NCI-H2196 (cell line): ENCODE data around the gene MTHFD2L.
A peak's percentile ranks its signal among the peaks of the same experiment; 100 is the strongest.

Experiments
- DNase-seq: peaks from one replicate; lab custom pipeline; 2025; ENCODE audit not compliant: unreplicated experiment; lab: John Stamatoyannopoulos, UW

MTHFD2L gene

GRCh38 chr4:74297539-74297938 lies 139.6 kb downstream of the MTHFD2L start:
- no peak for DNase-seq

GRCh38 chr4:74304095-74304625 lies 146.2 kb downstream of the MTHFD2L start:
- DNase-seq: no peak

DNA sequence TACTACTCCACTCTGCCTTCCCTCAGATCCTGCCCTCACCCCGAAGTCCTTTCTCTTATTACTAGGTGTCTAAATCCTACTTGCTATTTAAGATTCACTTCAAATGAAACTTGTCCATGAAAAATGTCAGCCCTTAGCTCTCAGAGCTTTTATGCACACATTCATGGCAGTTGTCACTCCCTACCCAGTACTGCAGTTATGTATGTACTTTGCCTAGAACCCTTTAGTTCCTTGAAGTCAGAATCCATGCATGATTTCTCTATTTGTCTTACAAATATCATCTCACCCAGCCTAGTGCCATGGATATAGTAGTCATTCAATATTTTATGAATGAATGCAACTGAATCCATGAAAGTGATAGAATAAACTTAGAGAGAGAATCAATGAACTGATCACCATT lies 147.1 kb downstream of the MTHFD2L start:
- DNase-seq: no peak

DNA sequence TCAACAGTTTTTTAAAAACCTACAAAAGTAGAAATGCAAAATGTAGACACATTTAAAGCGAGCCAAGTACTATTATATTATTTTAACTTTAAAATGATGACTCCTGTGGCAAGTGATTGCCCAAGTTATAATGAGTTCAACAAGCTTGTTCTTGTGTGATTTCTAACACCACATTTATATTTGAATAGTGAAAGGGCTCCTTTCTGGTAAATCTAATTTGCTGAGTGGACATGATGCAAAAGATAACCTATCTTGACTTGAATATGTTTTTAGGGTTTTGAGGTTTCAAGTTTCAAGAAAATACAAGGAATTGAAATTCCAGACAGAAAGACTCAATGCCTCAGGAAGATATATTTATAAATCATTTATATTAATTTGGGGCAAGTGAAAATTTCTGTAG lies 149.3 kb downstream of the MTHFD2L start:
- DNase-seq: no peak

DNA sequence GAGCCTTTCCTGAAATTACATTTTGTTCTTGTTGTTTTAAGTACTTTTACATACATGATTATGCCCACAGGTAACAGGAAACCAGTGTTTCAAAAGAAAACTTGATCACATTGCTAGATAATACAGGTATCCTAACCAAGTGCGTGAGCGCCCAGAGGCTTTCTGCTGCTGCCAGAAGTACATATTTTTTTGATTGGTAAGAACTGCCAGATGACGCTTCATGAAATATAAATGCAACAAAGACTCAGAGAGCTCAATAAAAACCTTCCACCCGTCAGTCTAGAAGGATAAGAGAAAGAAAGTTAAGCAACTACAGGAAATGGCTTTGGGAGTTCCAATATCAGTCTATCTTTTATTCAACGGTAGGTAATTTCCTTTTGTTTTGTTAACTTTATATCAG lies 150.3 kb downstream of the MTHFD2L start, which contains the start of gene EPGN:
TSS of gene EPGN (plus strand) at position 256 of the 400 bp plus-strand sequence. CDS start at position 320, 64 bp downstream.
- no peak for DNase-seq

DNA sequence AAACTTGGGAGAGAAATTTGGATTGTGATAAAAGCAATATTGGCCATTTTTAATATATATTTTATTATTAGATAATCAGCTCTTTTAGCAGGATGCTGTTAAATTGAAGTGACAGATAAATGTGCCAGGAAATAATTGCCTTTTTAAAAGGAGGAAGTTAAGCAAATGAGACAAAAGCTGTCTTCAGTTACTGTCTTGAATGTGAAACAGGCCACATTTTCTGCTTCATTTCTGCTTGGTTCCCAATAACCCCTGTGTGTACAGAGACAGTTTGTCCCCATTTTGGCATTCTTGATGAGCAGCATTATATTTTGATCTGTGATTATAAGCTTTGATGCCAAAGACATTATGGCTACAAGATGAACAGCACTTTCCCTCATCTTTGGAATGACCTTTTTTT lies 151.3 kb downstream of the MTHFD2L start:
- DNase-seq: no peak

DNA sequence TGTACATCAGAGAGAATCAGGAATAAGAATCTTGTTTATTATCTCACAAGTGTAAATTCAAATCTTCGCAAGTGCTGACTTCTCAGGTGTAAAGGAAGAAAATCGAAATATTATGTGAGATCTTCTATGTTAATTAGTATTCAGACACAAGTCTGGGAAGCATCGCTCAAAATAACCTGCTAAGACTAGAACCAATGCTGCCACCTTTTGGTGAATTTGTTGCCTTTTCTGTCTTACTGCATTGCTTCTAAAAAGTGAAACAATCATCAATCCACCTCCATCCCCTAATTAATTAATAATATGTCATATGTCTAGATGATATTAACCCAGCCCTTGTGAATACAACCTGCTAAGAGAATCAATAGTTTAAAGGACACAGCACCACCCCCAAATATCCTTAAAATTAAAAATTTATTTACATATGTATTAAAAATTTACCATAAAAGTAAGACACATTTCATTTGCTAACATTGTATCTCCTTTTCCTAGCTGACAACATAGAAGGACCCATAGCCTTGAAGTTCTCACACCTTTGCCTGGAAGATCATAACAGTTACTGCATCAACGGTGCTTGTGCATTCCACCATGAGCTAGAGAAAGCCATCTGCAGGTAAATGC lies 153.9 kb downstream of the MTHFD2L start:
- DNase-seq: peak; percentile 51

GRCh38 chr4:74314329-74314728 lies 156.4 kb downstream of the MTHFD2L start:
- DNase-seq: no peak

DNA sequence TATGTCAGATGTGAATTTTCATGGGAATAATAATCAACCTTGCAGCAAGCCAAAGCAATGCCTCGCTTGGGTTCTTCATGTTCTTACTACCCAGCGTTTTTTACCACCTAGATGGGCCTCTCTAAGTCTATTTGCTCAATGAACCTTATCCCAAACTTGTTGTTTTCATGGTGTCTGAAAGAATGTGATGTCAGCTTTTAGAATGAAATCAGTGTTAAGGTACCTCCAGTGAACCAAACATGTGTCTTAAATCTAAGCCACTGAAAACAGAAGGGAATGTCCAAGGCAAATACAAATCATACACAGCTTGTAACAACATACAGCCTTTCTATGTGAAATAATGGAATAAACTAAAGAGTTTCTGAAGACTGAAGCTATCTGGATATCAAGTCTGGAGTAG lies 157.0 kb downstream of the MTHFD2L start:
- DNase-seq: no peak

DNA sequence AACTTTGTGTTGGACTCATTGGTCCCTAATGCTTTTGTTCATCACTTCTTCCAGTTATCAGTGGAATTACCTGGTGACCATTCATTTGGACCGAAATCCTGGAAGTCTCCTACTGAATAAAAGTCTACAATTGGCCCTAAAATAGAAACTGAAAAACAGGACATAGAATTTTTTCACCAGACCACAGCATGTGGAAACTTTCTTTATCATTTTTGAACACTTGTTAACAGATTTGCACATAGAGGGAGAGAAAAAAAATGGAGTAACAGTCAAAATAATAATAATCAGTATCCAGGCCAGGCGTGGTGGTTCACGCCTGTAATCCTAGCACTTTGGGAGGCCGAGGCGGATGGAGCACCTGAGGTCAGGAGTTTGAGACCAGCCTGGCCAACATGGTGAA lies 157.5 kb downstream of the MTHFD2L start:
- no peak for DNase-seq

DNA sequence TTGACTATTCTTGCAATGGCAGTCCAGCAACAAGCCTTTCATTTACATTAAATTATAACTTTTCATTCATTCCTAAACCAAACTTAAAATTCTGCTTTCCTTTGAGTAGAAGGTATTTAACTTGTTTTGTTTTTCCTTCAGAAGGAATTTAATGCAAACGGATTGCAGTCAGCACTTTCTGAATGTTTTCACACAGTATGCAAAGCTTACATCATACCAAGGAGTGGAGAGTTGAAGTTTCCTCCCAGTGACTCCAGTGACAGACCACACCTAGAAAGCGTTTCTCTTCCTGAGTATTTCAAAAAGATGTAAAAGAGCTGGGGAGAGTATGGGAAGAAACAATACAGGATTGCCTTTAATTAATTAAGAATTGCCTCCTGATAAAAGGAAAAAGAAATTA lies 158.5 kb downstream of the MTHFD2L start:
- DNase-seq: no peak

DNA sequence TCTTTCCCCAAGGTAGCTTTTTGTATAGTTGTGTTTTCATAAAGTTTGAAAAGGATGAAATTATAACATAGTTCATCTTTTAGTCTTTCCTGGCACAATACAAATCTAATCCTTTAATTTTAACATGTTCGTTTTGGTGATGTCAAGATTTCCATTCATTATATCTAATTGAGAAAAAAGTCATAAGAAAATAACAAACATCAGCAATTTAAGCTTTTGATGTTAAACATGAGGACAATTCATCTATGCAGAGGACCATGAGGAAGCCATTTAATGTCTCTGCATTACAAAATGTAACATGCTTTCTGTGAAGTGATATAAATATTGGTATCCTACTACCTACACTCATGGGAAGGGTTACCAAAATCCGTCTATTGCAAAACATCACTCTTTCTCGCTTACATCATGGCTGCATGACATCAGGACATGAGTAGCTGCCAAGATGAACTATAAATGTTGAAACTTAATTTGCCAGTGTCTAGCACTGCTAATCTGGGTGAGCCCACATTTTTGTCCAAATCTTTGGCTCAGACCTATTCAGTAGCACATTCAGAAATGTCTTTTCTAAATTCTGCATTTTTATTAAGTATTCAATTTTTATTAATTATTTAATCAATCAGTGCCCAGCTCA lies 159.8 kb downstream of the MTHFD2L start:
- DNase-seq: no peak

DNA sequence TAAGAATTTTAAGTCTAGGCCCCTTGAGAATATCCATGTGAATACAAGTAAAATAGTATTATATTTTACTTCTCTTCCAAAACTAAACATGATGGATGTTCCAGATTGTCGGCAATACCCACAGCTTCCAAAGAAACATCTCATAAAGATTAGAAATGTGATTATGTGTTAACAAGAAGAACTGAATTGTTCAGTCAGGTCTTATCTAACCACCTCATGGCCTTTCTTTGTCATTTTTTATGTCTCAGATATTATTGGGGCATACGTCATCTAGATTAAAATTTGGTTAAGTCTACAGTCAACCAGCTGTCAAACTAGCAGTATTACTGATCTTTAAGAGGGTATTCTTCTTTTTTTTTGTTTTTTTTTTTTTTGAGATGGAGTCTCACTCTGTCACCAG lies 160.4 kb downstream of the MTHFD2L start:
- DNase-seq: no peak

GRCh38 chr4:74319470-74319869 lies 161.6 kb downstream of the MTHFD2L start:
- DNase-seq: no peak

- DNase-seq: peak; percentile 29
Observed at GRCh38 chr4:74320559-74321118, 162.7 kb downstream of the MTHFD2L start.

DNA sequence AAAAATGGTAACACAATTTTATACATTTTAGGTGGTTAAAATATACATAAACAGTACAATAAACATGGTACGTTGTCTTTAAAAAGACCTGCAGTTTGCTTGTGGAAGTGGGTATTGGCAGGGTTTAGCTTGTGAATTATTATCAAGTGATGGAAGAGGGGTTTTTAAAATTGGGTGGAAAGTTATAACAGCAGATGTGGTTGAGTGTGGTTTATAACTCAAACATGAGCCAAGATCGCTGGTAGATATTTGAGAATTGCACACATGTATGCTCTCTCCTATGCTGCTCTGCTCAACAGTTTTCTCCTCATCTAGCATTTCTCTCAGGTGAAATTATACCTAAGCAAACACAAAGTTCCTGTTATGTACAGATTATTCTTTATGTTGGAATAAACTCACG lies 164.4 kb downstream of the MTHFD2L start:
- no peak for DNase-seq

DNA sequence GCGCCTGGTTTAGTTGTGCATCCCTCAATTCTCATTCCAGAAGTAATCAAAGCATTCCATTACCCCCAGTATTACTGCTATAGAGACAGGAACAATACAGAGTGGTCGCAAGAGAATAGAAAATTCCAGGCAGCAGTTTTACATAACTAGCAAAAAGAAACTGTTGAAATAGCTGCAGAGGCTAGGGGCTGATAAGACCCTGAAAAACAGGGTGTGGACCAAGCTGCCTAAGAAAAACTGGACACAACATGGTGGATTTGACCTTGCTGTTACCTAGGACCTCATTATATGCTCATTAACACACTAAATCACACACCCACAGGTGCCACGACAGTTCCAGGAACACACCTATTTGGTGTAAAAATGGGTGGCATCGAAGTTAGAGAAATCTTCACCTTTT lies 165.7 kb downstream of the MTHFD2L start:
- no peak for DNase-seq

DNA sequence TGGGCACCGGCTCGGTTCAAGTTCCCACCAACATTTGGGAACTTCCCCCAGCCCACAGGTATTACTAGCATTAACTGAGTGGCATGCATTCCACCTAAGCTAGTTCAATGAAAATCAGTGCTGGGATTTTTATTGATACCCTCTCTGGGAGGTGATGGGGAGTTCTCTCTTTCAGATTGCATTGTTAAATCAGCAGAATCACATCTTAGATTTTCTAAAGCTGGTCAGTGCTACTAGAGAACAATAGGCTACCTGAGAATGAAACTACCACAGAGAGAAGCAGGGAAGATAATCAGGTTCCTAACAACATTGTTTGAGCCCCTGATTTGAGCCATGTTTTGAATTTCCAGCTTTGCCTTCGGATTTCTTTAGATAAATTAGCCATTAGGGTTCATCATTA lies 166.3 kb downstream of the MTHFD2L start:
- DNase-seq: no peak

GRCh38 chr4:74325886-74326285 lies 168.0 kb downstream of the MTHFD2L start:
- DNase-seq: no peak

GRCh38 chr4:74327762-74328161 lies 169.8 kb downstream of the MTHFD2L start:
- no peak for DNase-seq

GRCh38 chr4:74328501-74328900 lies 170.6 kb downstream of the MTHFD2L start:
- no peak for DNase-seq

- DNase-seq: no peak
Observed at GRCh38 chr4:74329307-74329706, 171.4 kb downstream of the MTHFD2L start.
